CD14-positive monocyte (primary cell): Measurements from ENCODE around the gene NDUFS4. TPM values are rescaled to one million over a fixed set of nuclear protein-coding genes. Genes with fewer than 3 reads are reported as not detected.

ENCODE experiments used
- DNase-seq, 3 donors: peaks; one replicate each; pipeline ENCODE4 v3.0.0-alpha.2; 2011 to 2022
- H2AFZ ChIP-seq: 2 replicates; pipeline ENCODE4 v1.6.0; 2012; ENCODE audit warnings: mild to moderate bottlenecking, low read depth, low read length, inconsistent platforms; ENCODE audit not compliant: insufficient read depth, poor library complexity, severe bottlenecking
- H3K27ac ChIP-seq, 2 donors: 1 replicate in 1 of 2; 2 replicates in 1 of 2; pipeline ENCODE4 v1.5.1; 2012 to 2013; ENCODE audit warnings: low read length in 2 of 2, control low read depth in 1 of 2, inconsistent platforms in 1 of 2, low read depth in 1 of 2, mild to moderate bottlenecking in 1 of 2
- H3K27me3 ChIP-seq, 2 donors: one replicate each; pipeline versions ENCODE4 v1.6.0 to v1.6.1; 2011 to 2013; ENCODE audit warnings: low read length in 2 of 2; ENCODE audit not compliant: control insufficient read depth in 2 of 2, insufficient read depth in 2 of 2
- H3K36me3 ChIP-seq, 2 donors: replicated peaks in 1 of 2; 1 replicate in 1 of 2; 2 replicates in 1 of 2; pipeline versions ENCODE4 v1.5.1 to v1.6.1; 2012 to 2013; ENCODE audit warnings: low read length in 2 of 2, control low read depth in 1 of 2, inconsistent platforms in 1 of 2, mild to moderate bottlenecking in 1 of 2; ENCODE audit not compliant: insufficient read depth in 2 of 2, control insufficient read depth in 1 of 2
- H3K4me1 ChIP-seq, 2 donors: 1 replicate in 1 of 2; 2 replicates in 1 of 2; pipeline versions ENCODE4 v1.5.1 to v1.6.1; 2012 to 2013; ENCODE audit warnings: low read length in 2 of 2, control low read depth in 1 of 2, inconsistent platforms in 1 of 2, mild to moderate bottlenecking in 1 of 2, moderate library complexity in 1 of 2; ENCODE audit not compliant: insufficient read depth in 2 of 2, control insufficient read depth in 1 of 2
- H3K4me2 ChIP-seq: replicated peaks from 2 replicates; pipeline ENCODE3; 2012; ENCODE audit warnings: low read length, moderate library complexity, mild to moderate bottlenecking; ENCODE audit not compliant: poor library complexity, severe bottlenecking; ENCODE audit errors: extremely low read depth
- H3K4me3 ChIP-seq, 3 experiments: fragments of 200-600 bp in 1 of 3; sonication (generic) in 1 of 3; replicated peaks in 1 of 3; 1 replicate in 2 of 3; 2 replicates in 1 of 3; pipeline ENCODE4 v1.5.1; 2011 to 2013; ENCODE audit warnings: low read length in 3 of 3, mild to moderate bottlenecking in 3 of 3, control low read depth in 2 of 3, low read depth in 2 of 3, inconsistent platforms in 1 of 3, moderate library complexity in 1 of 3
- H3K79me2 ChIP-seq: 2 replicates; pipeline ENCODE4 v1.6.0; 2012; ENCODE audit warnings: mild to moderate bottlenecking, control low read depth, inconsistent platforms, low read length, moderate library complexity; ENCODE audit not compliant: insufficient read depth
- H3K9ac ChIP-seq: 2 replicates; pipeline ENCODE4 v1.6.0; 2017; ENCODE audit warnings: low read length, mild to moderate bottlenecking; ENCODE audit not compliant: insufficient read depth, poor library complexity, severe bottlenecking
- H3K9me3 ChIP-seq, 2 donors: replicated peaks in 1 of 2; 1 replicate in 1 of 2; 2 replicates in 1 of 2; pipeline versions ENCODE4 v1.5.1 to v1.6.1; 2012 to 2013; ENCODE audit warnings: low read length in 2 of 2, control low read depth in 1 of 2; ENCODE audit not compliant: control insufficient read depth in 1 of 2, insufficient read depth in 1 of 2
- H4K20me1 ChIP-seq: 2 replicates; pipeline ENCODE4 v1.6.0; 2012; ENCODE audit warnings: mild to moderate bottlenecking, low read length, control low read depth, moderate library complexity; ENCODE audit not compliant: insufficient read depth
- H3K27ac Mint-ChIP-seq, 7 donors: one replicate each; pipeline ENCODE4 v1.8.0; 2020; ENCODE audit warnings: mild to moderate bottlenecking in 7 of 7, mixed read lengths in 7 of 7, moderate library complexity in 6 of 7, inconsistent platforms in 2 of 7
- H3K27me3 Mint-ChIP-seq, 3 donors: one replicate each; pipeline ENCODE4 v1.8.0; 2021 to 2022; ENCODE audit warnings: low read depth in 3 of 3, mild to moderate bottlenecking in 3 of 3, mixed read lengths in 3 of 3, moderate library complexity in 3 of 3, inconsistent platforms in 1 of 3
- H3K36me3 Mint-ChIP-seq, 2 donors: one replicate each; pipeline ENCODE4 v1.8.0; 2020; ENCODE audit warnings: mixed read lengths in 2 of 2, inconsistent platforms in 1 of 2, mild to moderate bottlenecking in 1 of 2
- H3K4me1 Mint-ChIP-seq: one replicate; pipeline ENCODE4 v1.8.0; 2020; ENCODE audit warnings: mild to moderate bottlenecking, mixed read lengths
- H3K4me3 Mint-ChIP-seq, 2 donors: one replicate each; pipeline ENCODE4 v1.8.0; 2020; ENCODE audit warnings: mild to moderate bottlenecking in 2 of 2, mixed read lengths in 2 of 2, moderate library complexity in 1 of 2
- H3K9me3 Mint-ChIP-seq, 7 donors: one replicate each; pipeline ENCODE4 v1.8.0; 2020 to 2022; ENCODE audit warnings: mixed read lengths in 7 of 7, mild to moderate bottlenecking in 6 of 7, moderate library complexity in 6 of 7, inconsistent platforms in 2 of 7
- WGBS: methylation state at CpG from one replicate; pipeline ENCODE4 v1.1.5; 2013; ENCODE audit warnings: missing lambda C conversion rate; ENCODE audit not compliant: insufficient coverage; 5-methylcytosine and 5-hydroxymethylcytosine counted together
- intact Hi-C, 2 donors: fragments of 100-400 bp; cut with micrococcal nuclease; formaldehyde crosslinking; loops; one replicate each; pipeline versions ENCODE4 v1.15.0 to v1.15.1; 2023
- polyA plus RNA-seq, 3 donors: library from polyadenylated mRNA; depleted of rRNA in 1 of 3; unstranded in 2 of 3; stranded (reverse) in 1 of 3; fragments of 300-500 nt in 2 of 3; fragments of >200 nt in 1 of 3; fragmentation: Illumina TruSeq in 2 of 3; gene quantifications; 1 replicate in 2 of 3; 2 replicates in 1 of 3; pipeline ENCODE4 v1.2.3, GENCODE V29; 2012 to 2021
- TF ChIP-seq, protein P1 (sequence below): fragments of 200-600 bp; IDR thresholded peaks from one replicate; pipeline ENCODE4 v1.8.0; 2022; ENCODE audit warnings: antibody characterized with exemption, mild to moderate bottlenecking

NDUFS4 gene
- polyA plus RNA-seq, 3 donors = 42.5 to 118 (median 111) TPM

DNA sequence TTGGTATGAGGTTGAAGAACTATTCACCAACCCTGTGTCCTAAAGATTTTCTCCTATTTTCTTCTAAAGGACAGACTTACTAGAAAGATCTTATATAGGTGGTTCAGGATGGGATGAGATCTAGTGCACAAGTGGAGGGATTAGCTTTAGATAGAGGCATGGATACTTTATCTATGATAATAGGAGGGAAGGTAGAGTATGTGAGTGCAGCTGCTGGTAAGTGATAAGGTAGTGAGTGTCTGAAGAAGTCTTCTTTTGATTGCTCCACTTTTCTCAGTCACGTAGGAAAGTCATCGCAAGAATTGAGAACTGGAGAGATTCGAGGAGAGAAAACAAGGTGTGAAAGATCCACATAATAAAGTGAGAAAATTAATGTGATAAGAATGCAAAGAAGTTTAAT, 6.0 kb upstream of the NDUFS4 start:
- intact Hi-C loops = no loop called here
- Histone ChIP-seq H3K4me3 (no peak overlapping the region), H4K20me1 (no peaks in the 10 kb centered on the region), H3K27ac (no peak overlapping the region), H2AFZ (no peak overlapping the region), H3K9ac (no peak overlapping the region), H3K4me2 (no peak overlapping the region), H3K79me2 (no peaks in the 10 kb centered on the region), H3K36me3 (no peaks in the 10 kb centered on the region), H3K4me1 (no peaks in the 10 kb centered on the region), H3K9me3 (no peaks in the 10 kb centered on the region), H3K27me3 (peaks cover 2 to 8% of the 10 kb centered on the region in 2 donors)
- WGBS = 90% methylated on average over 2 of the region's 3 CpGs
- Mint-ChIP-seq H3K27ac (no peak overlapping the region), H3K36me3 (no peaks in the 10 kb centered on the region), H3K4me1 (no peaks in the 10 kb centered on the region), H3K27me3 (peaks cover 6 to 14% (median 11%) of the 10 kb centered on the region in 3 donors), H3K9me3 (peaks cover 0 to 8% (median 4%) of the 10 kb centered on the region in 7 donors), H3K4me3 (no peak overlapping the region)
- TF ChIP-seq, protein P1, sequence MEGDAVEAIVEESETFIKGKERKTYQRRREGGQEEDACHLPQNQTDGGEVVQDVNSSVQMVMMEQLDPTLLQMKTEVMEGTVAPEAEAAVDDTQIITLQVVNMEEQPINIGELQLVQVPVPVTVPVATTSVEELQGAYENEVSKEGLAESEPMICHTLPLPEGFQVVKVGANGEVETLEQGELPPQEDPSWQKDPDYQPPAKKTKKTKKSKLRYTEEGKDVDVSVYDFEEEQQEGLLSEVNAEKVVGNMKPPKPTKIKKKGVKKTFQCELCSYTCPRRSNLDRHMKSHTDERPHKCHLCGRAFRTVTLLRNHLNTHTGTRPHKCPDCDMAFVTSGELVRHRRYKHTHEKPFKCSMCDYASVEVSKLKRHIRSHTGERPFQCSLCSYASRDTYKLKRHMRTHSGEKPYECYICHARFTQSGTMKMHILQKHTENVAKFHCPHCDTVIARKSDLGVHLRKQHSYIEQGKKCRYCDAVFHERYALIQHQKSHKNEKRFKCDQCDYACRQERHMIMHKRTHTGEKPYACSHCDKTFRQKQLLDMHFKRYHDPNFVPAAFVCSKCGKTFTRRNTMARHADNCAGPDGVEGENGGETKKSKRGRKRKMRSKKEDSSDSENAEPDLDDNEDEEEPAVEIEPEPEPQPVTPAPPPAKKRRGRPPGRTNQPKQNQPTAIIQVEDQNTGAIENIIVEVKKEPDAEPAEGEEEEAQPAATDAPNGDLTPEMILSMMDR = no peak
- no peak for DNase-seq

DNA sequence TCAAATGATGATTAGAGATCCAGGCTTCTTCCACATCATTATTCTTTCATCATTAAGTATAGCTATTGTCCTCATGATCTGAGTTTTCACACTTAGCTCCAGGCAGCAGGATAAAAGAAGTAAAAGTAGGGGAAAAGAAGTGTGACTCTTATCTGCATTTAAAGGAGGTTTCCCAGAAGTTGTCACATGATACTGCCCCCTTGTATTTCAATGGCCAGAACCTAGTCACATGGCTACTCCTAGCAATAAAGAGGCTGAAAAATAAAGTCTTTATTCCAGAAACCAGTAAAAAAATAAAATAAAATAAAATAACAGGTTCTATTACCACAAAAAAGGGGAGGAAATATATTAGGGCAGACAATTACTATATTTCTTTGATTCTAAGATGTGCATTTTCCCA, 5.3 kb upstream of the NDUFS4 start:
- intact Hi-C loops = no loop called here
- Mint-ChIP-seq H3K36me3 (no peaks in the 10 kb centered on the region), H3K4me3 (no peak overlapping the region), H3K27ac (no peak overlapping the region), H3K27me3 (peaks cover 6 to 14% (median 11%) of the 10 kb centered on the region in 3 donors), H3K9me3 (peaks cover 0 to 8% (median 4%) of the 10 kb centered on the region in 7 donors), H3K4me1 (peaks cover under 1% of the 10 kb centered on the region)
- H3K4me1 ChIP-seq = peaks cover 0 to 3% of the 10 kb centered on the region in 2 donors
- no peak overlapping the region for H2AFZ ChIP-seq
- no peak overlapping the region for H3K9ac ChIP-seq
- H3K27ac ChIP-seq = no peak overlapping the region
- H3K9me3 ChIP-seq = no peaks in the 10 kb centered on the region
- TF ChIP-seq, protein P1 = no peak
- H3K4me3 ChIP-seq = no peak overlapping the region
- H4K20me1 ChIP-seq = no peaks in the 10 kb centered on the region
- no peak for DNase-seq
- H3K4me2 ChIP-seq = no peak overlapping the region
- peaks cover 2 to 8% of the 10 kb centered on the region in 2 donors for H3K27me3 ChIP-seq
- H3K79me2 ChIP-seq = peaks cover 1% of the 10 kb centered on the region
- no peaks in the 10 kb centered on the region for H3K36me3 ChIP-seq
